Bladder microvascular endothelial cell (primary cell): ENCODE results near the gene PCYT1B. TPM values are rescaled to one million over a fixed set of nuclear protein-coding genes. Genes with fewer than 3 reads are reported as not detected.

Source experiments
- total RNA-seq: library from RNA; depleted of rRNA; stranded (reverse); fragments of >200 nt; gene quantifications from 2 replicates; pipeline ENCODE4 v1.2.3, GENCODE V29; 2014

Gene PCYT1B
- not detected in 2 replicates for total RNA-seq

DNA sequence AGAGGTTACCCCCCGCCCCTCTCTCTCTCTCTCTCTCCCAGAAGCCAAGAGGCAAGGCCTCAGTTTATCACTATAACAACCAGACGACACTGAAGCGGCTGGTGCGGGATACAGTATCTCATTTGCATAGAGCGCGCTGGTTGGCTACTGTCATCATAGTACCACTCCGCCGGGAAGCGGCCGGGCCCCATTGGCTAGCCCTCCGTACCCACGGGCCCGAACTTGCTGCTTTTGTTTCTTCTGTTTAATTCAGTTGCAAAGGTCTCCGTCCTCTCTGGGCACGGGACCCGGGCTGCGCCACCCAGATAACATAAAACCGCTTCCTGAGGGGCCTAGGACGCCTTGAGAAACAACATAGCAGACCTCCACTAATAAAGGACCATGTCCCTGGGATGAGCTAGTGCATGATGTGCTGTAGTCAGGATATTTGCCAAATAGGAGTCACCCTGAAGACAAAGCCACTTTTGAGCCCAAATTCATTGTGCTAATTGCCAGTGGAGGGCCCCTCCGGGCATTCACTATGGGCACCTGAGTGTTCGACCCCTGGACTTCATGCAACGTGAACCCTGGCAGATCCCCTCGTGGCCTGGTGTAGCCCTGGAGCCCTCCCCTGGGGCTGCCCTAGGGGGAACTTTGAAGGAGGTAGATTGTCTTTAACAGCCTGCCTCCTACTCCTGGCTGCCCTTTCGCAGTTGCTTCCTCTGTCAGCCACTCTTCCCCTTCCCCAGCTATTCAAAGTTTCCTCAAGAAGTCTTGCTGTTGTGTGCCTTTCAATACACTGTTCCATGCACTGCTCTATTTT lies at the start of gene PCYT1B:
PCYT1B (minus strand) TSS at position 91 of the 802 bp plus-strand sequence. CDS start 242 bp downstream, outside the sequence.

DNA sequence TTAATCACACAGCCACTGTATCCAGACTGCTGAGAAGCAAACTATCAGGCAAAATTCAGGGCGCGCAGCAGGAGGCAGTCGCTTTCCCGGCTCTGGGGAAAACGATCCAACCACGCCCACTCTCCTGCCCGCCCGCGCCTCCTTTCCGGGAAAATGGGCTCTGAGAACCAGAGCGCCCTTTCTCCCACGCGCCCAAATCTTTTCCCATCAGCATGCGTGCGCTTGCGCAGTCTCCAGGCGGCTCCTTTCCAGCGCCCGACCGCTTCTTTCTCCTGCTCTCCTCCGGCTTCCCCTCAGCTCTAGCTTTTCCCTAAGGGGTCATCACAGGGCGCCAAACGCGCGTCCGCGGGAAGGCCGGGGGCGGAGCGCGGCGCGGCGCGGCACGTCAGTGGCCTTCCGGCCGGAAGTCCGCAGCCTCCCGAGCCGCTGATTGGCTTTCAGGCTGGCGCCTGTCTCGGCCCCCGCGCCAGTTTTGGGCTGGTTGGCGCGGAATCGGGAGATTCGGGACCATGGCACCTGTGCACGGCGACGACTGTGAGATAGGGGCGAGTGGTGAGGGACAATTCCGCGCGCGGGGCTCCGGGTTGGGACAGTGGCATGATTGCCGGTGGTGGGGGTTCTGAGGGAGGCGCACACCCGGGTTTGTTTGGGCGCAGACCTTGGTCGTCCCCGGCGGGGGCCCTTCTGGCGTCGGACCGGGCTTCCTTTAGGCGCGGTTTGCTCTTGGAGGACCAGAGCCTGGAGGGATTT lies 46.5 kb upstream of the PCYT1B start, which contains the start of gene POLA1:
POLA1 (plus strand) TSS at position 466 of the 750 bp plus-strand sequence; CDS start at position 510, 44 bp downstream.

Other genes with a start within 250 kb of the PCYT1B start
- gene PDK3, start 182.1 kb downstream of the PCYT1B start, total RNA-seq = 3.8 and 4.5 TPM in 2 replicates
- 14.4 and 18.2 TPM in 2 replicates for gene POLA1, start 46.6 kb upstream of the PCYT1B start, total RNA-seq